ENCODE measurements around the gene MYO5B. TPM values are rescaled to one million over a fixed set of nuclear protein-coding genes. Genes with fewer than 3 reads are reported as not detected.
"Not testable (repeated sequence)": the region's sequence is repeated elsewhere in the genome, so short reads cannot be mapped to it uniquely, and the experiment has no call there.

Gene MYO5B
- polyA plus RNA-seq, 1 donor (not counting 4 experiments of a cell fraction or from before 2014, with no cell fraction given): 6.8 TPM

DNA sequence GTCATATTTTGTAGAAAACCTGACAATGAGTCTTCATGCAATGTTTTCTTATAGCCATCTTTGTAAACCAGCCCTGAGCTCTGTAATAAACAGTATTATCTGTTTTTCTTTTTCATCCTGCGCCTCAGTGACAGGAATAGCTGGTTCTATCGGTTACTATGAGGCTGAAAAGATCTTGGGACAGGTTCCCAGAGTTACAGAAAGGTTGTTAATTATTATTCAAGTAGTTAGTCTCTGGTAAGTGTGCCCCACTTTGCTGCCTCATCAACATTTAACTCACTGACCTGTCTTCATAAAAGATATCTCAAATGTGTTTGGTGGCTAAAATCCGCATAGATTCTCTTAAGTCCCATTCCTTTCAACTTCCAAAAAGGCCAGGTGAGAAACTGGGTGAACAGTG is 400.2 kb downstream of the MYO5B start:
- no peak overlapping the region for H3K4me2 ChIP-seq (ENCODE audit: control insufficient read depth, extremely low read depth, insufficient read depth, low read depth, low read length)
- TF ChIP-seq, protein P1, sequence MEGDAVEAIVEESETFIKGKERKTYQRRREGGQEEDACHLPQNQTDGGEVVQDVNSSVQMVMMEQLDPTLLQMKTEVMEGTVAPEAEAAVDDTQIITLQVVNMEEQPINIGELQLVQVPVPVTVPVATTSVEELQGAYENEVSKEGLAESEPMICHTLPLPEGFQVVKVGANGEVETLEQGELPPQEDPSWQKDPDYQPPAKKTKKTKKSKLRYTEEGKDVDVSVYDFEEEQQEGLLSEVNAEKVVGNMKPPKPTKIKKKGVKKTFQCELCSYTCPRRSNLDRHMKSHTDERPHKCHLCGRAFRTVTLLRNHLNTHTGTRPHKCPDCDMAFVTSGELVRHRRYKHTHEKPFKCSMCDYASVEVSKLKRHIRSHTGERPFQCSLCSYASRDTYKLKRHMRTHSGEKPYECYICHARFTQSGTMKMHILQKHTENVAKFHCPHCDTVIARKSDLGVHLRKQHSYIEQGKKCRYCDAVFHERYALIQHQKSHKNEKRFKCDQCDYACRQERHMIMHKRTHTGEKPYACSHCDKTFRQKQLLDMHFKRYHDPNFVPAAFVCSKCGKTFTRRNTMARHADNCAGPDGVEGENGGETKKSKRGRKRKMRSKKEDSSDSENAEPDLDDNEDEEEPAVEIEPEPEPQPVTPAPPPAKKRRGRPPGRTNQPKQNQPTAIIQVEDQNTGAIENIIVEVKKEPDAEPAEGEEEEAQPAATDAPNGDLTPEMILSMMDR (optimal IDR thresholded peaks at IDR 0.05 in 1 of 3, IDR thresholded peaks at IDR 0.05 in 1 of 3, conservative IDR thresholded peaks at IDR 0.05 in 1 of 3; ENCODE audit: extremely low read depth in 1 of 3, insufficient read depth in 2 of 3, low read length in 3 of 3): no peak
- no peak for TF ChIP-seq EZH2 (IDR thresholded peaks at IDR 0.05; ENCODE audit: low read length)
- H2AFZ ChIP-seq (ENCODE audit: control insufficient read depth, low read length): no peak overlapping the region
- H3K27ac ChIP-seq (ENCODE audit: control insufficient read depth, insufficient read depth, low read length): no peak overlapping the region
- H3K36me3 ChIP-seq (ENCODE audit: control insufficient read depth in 2 of 2, extremely low read depth in 1 of 2, insufficient read depth in 2 of 2, low read length in 2 of 2): no peaks in the 10 kb centered on the region
- no peak overlapping the region for H3K9ac ChIP-seq (ENCODE audit: control insufficient read depth, extremely low read depth, insufficient read depth, low read length)
- no peaks in the 10 kb centered on the region for H3K27me3 ChIP-seq (ENCODE audit: control insufficient read depth, extremely low read depth, insufficient read depth, low read length)
- H3K4me1 ChIP-seq (ENCODE audit: control insufficient read depth, extremely low read depth, insufficient read depth, low read length): no peaks in the 10 kb centered on the region
- DNase-seq (ENCODE audit: low read depth, low spot score): no peak
- no peaks in the 10 kb centered on the region for H3K79me2 ChIP-seq (ENCODE audit: control insufficient read depth, insufficient read depth, low read length)
- no peaks in the 10 kb centered on the region for H3K9me3 ChIP-seq (ENCODE audit: control insufficient read depth, low read depth, low read length)
- FAIRE-seq: no peak
- no peaks in the 10 kb centered on the region for H4K20me1 ChIP-seq (ENCODE audit: control insufficient read depth, extremely low read depth, insufficient read depth, low read length)
- dilution Hi-C loops (cut with MboI; ENCODE audit: extremely low pct_ligation_motif_present, low sequenced_read_pairs): no loop called here
- no peak overlapping the region for H3K4me3 ChIP-seq (ENCODE audit: control insufficient read depth in 2 of 3, extremely low read depth in 1 of 3, insufficient read depth in 2 of 3, low read depth in 1 of 3, low read length in 3 of 3)
- H3K9me1 ChIP-seq (ENCODE audit: control insufficient read depth, extremely low read depth, insufficient read depth, low read length): no peaks in the 10 kb centered on the region

DNA sequence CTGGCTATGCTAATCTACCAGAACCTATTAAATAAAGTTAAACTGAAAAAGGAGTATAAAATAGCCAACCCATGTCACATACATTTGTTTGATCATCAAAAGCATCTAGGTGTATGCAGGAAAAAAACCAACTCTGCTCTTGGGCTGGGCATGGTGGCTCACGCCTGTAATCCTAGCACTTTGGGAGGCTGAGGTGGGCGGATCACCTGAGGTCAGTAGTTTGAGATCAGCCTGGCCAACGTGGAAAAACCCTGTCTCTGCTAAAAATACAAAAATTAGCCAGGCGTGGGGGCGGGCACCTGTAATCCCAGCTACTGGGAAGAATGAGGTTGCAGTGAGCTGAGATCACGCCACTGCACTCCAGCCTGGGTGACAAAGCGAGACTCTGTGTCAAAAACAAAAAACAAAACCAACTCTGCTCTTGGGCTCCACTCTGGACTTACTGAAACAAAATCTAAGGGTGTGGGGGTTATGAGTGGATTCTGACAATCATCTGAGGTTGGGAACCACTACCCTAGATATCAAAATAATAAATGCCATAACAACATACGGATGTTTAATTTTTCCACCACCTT is 405.3 kb downstream of the MYO5B start:
- H2AFZ ChIP-seq (ENCODE audit: control insufficient read depth, low read length); dilution Hi-C loops (cut with MboI; ENCODE audit: extremely low pct_ligation_motif_present, low sequenced_read_pairs); DNase-seq (ENCODE audit: low read depth, low spot score); H3K4me1 ChIP-seq (ENCODE audit: control insufficient read depth, extremely low read depth, insufficient read depth, low read length); H3K4me2 ChIP-seq (ENCODE audit: control insufficient read depth, extremely low read depth, insufficient read depth, low read depth, low read length); H3K9me1 ChIP-seq (ENCODE audit: control insufficient read depth, extremely low read depth, insufficient read depth, low read length); H4K20me1 ChIP-seq (ENCODE audit: control insufficient read depth, extremely low read depth, insufficient read depth, low read length); FAIRE-seq; H3K9me3 ChIP-seq (ENCODE audit: control insufficient read depth, low read depth, low read length); H3K9ac ChIP-seq (ENCODE audit: control insufficient read depth, extremely low read depth, insufficient read depth, low read length); H3K79me2 ChIP-seq (ENCODE audit: control insufficient read depth, insufficient read depth, low read length); H3K27ac ChIP-seq (ENCODE audit: control insufficient read depth, insufficient read depth, low read length); H3K27me3 ChIP-seq (ENCODE audit: control insufficient read depth, extremely low read depth, insufficient read depth, low read length); H3K36me3 ChIP-seq (ENCODE audit: control insufficient read depth in 2 of 2, extremely low read depth in 1 of 2, insufficient read depth in 2 of 2, low read length in 2 of 2); H3K4me3 ChIP-seq (ENCODE audit: control insufficient read depth in 2 of 3, extremely low read depth in 1 of 3, insufficient read depth in 2 of 3, low read depth in 1 of 3, low read length in 3 of 3): not testable (repeated sequence)

DNA sequence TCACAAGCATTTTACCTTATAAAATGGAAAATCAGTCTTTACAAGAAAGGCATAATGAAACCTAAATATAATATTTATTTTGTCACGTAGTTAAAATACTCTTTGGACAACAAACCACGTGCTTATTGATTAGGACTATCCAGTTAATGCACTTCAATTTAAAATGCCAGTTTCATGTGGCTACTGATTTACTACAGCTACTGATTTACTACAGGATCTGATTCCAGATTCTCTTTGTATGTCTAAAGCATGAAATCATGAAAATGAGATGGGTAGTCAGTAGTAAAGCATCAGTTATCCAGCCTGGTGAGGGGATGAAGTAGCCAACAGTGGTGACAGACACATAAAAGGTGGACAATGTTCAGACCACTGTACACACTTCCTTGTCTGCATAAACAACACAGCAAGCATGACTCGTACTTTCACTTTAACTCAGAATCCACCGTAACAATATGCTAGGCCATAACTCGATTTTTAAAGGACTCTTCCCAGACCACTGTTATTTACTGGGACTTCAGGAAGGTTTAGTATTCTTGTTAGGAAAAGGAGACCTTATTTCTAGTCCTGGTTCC is 406.5 kb downstream of the MYO5B start:
- peak overlapping the region; percentile 60 for H3K4me2 ChIP-seq (ENCODE audit: control insufficient read depth, extremely low read depth, insufficient read depth, low read depth, low read length)

More for the DNA sequence above, 406.5 kb downstream of the MYO5B start:
- DNase-seq (ENCODE audit: low read depth, low spot score): no peak
- no peaks in the 10 kb centered on the region for H3K9me1 ChIP-seq (ENCODE audit: control insufficient read depth, extremely low read depth, insufficient read depth, low read length)
- H3K4me3 ChIP-seq (ENCODE audit: control insufficient read depth in 2 of 3, extremely low read depth in 1 of 3, insufficient read depth in 2 of 3, low read depth in 1 of 3, low read length in 3 of 3): peak overlapping the region in 1 of 3 experiments; percentile 15
- dilution Hi-C loops (cut with MboI; ENCODE audit: extremely low pct_ligation_motif_present, low sequenced_read_pairs): no loop called here
- H4K20me1 ChIP-seq (ENCODE audit: control insufficient read depth, extremely low read depth, insufficient read depth, low read length): no peaks in the 10 kb centered on the region
- no peak overlapping the region for H3K9ac ChIP-seq (ENCODE audit: control insufficient read depth, extremely low read depth, insufficient read depth, low read length)
- H3K9me3 ChIP-seq (ENCODE audit: control insufficient read depth, low read depth, low read length): no peaks in the 10 kb centered on the region
- H2AFZ ChIP-seq (ENCODE audit: control insufficient read depth, low read length): peak overlapping the region; percentile 89
- no peak overlapping the region for H3K27ac ChIP-seq (ENCODE audit: control insufficient read depth, insufficient read depth, low read length)
- H3K4me1 ChIP-seq (ENCODE audit: control insufficient read depth, extremely low read depth, insufficient read depth, low read length): peaks cover 4% of the 10 kb centered on the region
- TF ChIP-seq, protein P1 (optimal IDR thresholded peaks at IDR 0.05 in 1 of 3, IDR thresholded peaks at IDR 0.05 in 1 of 3, conservative IDR thresholded peaks at IDR 0.05 in 1 of 3; ENCODE audit: extremely low read depth in 1 of 3, insufficient read depth in 2 of 3, low read length in 3 of 3): no peak
- no peak for TF ChIP-seq EZH2 (IDR thresholded peaks at IDR 0.05; ENCODE audit: low read length)
- H3K27me3 ChIP-seq (ENCODE audit: control insufficient read depth, extremely low read depth, insufficient read depth, low read length): no peaks in the 10 kb centered on the region
- no peaks in the 10 kb centered on the region for H3K79me2 ChIP-seq (ENCODE audit: control insufficient read depth, insufficient read depth, low read length)
- peak; percentile 76 for FAIRE-seq
- no peaks in the 10 kb centered on the region for H3K36me3 ChIP-seq (ENCODE audit: control insufficient read depth in 2 of 2, extremely low read depth in 1 of 2, insufficient read depth in 2 of 2, low read length in 2 of 2)

Measured in keratinocyte (primary cell).